Left lobe of liver (tissue), 2 donors: Measurements from ENCODE around the gene MDM4. TPM values are rescaled to one million over a fixed set of nuclear protein-coding genes. Genes with fewer than 3 reads are reported as not detected.
"Not testable (repeated sequence)": the region's sequence is repeated elsewhere in the genome, so short reads cannot be mapped to it uniquely, and the experiment has no call there.

Experiments used
- ATAC-seq: fragments of 200-7000 bp; cut with Tn5 transposase; one replicate; pipeline ENCODE4 v1.9.1; 2020; ENCODE audit warnings: mild to moderate bottlenecking, moderate library complexity
- DNase-seq: peaks from one replicate; pipeline ENCODE4 v3.0.0-alpha.2; 2020; ENCODE audit warnings: low spot score
- total RNA-seq: library from RNA; stranded (reverse); gene quantifications from one replicate; pipeline ENCODE4 v1.2.1, GENCODE V29; 2021
- donor health status: DM: no; HTN: no; CAD: no; lungs with moderate emphysema.
- donor health status: DM: no; HTN: yes; CAD: no.

The MDM4 gene
- 27.4 TPM for total RNA-seq

- peak; percentile 95 for ATAC-seq
- peak; percentile 93 for DNase-seq
These were observed at the start of gene MDM4 for GRCh38 chr1:204516180-204516879. Gene MDM4 (plus strand): TSS chr1:204516406. CDS start chr1:204525519, 9,113 bp downstream.

- ATAC-seq: no peak
- no peak for DNase-seq
These were observed 49.5 kb upstream of the MDM4 start for GRCh38 chr1:204466416-204467405.

- ATAC-seq (no peak), DNase-seq (no peak)
These were observed 48.0 kb upstream of the MDM4 start for GRCh38 chr1:204468206-204468605.

- no peak for ATAC-seq
- no peak for DNase-seq
These were observed 47.4 kb upstream of the MDM4 start for GRCh38 chr1:204468766-204469302.

GRCh38 chr1:204469304-204469703 lies 46.9 kb upstream of the MDM4 start:
- no peak for ATAC-seq
- no peak for DNase-seq

GRCh38 chr1:204471687-204472086 lies 44.5 kb upstream of the MDM4 start:
- DNase-seq: no peak
- ATAC-seq: no peak

GRCh38 chr1:204472660-204473059 lies 43.5 kb upstream of the MDM4 start:
- no peak for DNase-seq
- ATAC-seq: no peak

GRCh38 chr1:204473400-204473965 lies 42.7 kb upstream of the MDM4 start:
- DNase-seq: no peak
- no peak for ATAC-seq

GRCh38 chr1:204475656-204476432 lies 40.4 kb upstream of the MDM4 start:
- ATAC-seq: no peak
- DNase-seq: no peak

- DNase-seq: no peak
- no peak for ATAC-seq
These were observed 39.6 kb upstream of the MDM4 start for GRCh38 chr1:204476563-204476962.

GRCh38 chr1:204477036-204477740 lies 39.0 kb upstream of the MDM4 start:
- peak; percentile 71 for DNase-seq

GRCh38 chr1:204478172-204478899 lies 37.9 kb upstream of the MDM4 start:
- ATAC-seq: no peak
- DNase-seq: no peak

More at GRCh38 chr1:204477036-204477740, 39.0 kb upstream of the MDM4 start:
- ATAC-seq: peak; percentile 94

GRCh38 chr1:204478921-204479320 lies 37.3 kb upstream of the MDM4 start:
- ATAC-seq: peak; percentile 32
- DNase-seq: no peak

GRCh38 chr1:204479387-204480136 lies 36.6 kb upstream of the MDM4 start:
- DNase-seq (no peak), ATAC-seq (no peak)

- DNase-seq: no peak
- no peak for ATAC-seq
These were observed 35.7 kb upstream of the MDM4 start for GRCh38 chr1:204480515-204480914.

- ATAC-seq (no peak), DNase-seq (no peak)
These were observed 32.4 kb upstream of the MDM4 start for GRCh38 chr1:204483791-204484190.

- ATAC-seq: peak; percentile 46
- not testable (repeated sequence) for DNase-seq
These were observed 29.5 kb upstream of the MDM4 start for GRCh38 chr1:204486513-204487255.

GRCh38 chr1:204487256-204487615 lies 29.0 kb upstream of the MDM4 start:
- ATAC-seq: no peak
- DNase-seq: no peak
